A549 (cell line): ENCODE data around the gene DARS1. TPM values are rescaled to one million over a fixed set of nuclear protein-coding genes. Genes with fewer than 3 reads are reported as not detected.

Source experiments
- ATAC-seq, 2 experiments: fragments of 200-7000 bp in 1 of 2; fragments of >200 bp in 1 of 2; cut with Nextera tagmentation in 1 of 2; cut with Tn5 transposase in 1 of 2; 3 replicates each; pipeline versions ENCODE4 v1.8.0 to v1.9.1; 2018 to 2020; ENCODE audit warnings: mild to moderate bottlenecking in 1 of 2, moderate library complexity in 1 of 2
- CTCF ChIA-PET: fragments of 300-600 bp; sonication (Branson Sonifier 250); formaldehyde crosslinking; extraction: SDS; loops from one replicate; lab custom pipeline; 2021; ENCODE audit warnings: antibody characterized with exemption, inconsistent platforms; lab: Yijun Ruan, JAX
- POLR2A ChIA-PET: fragments of 350-600 bp; formaldehyde crosslinking; extraction: SDS; loops from one replicate; lab custom pipeline; 2021; ENCODE audit warnings: antibody characterized with exemption, inconsistent platforms; lab: Yijun Ruan, JAX
- DNase-seq, 2 experiments: peaks; one replicate each; pipeline versions ENCODE4 v3.0.0 to v3.0.0-alpha.2; 2011 to 2016; ENCODE audit warnings: low read depth in 1 of 2, low spot score in 1 of 2
- FAIRE-seq: peaks from 2 replicates; lab custom pipeline; 2011; peaks lifted over from hg19 to GRCh38; lab: Jason Lieb, UNC
- H3K27ac ChIP-seq, 2 experiments: fragments of >200 bp; sonication (Bioruptor Twin); formaldehyde crosslinking; 3 replicates each; pipeline ENCODE4 v1.5.1; 2016 to 2017
- H3K4me1 ChIP-seq: fragments of >200 bp; sonication (Bioruptor Twin); formaldehyde crosslinking; 3 replicates; pipeline ENCODE4 v1.6.1; 2016
- H3K4me2 ChIP-seq: fragments of >200 bp; sonication (Bioruptor Twin); formaldehyde crosslinking; 3 replicates; pipeline ENCODE4 v1.6.1; 2016
- H3K4me3 ChIP-seq: fragments of >200 bp; sonication (Bioruptor Twin); formaldehyde crosslinking; 3 replicates; pipeline ENCODE4 v1.5.1; 2016
- H3K9me3 ChIP-seq: fragments of >200 bp; sonication (Bioruptor Twin); formaldehyde crosslinking; 3 replicates; pipeline ENCODE4 v1.6.1; 2016
- CBX2 ChIP-seq: fragments of 200-600 bp; sonication (generic); IDR thresholded peaks from 2 replicates; pipeline ENCODE4 v1.6.1; 2016; ENCODE audit warnings: low read depth, mild to moderate bottlenecking, borderline replicate concordance
- FOSB ChIP-seq: fragments of 250-450 bp; sonication (Bioruptor Pico); IDR thresholded peaks from 2 replicates; pipeline ENCODE4 v1.5.0; 2020; ENCODE audit warnings: mild to moderate bottlenecking, moderate library complexity
- GATA3 ChIP-seq: IDR thresholded peaks from 2 replicates; pipeline ENCODE4 v1.6.1; 2012; ENCODE audit warnings: borderline replicate concordance
- HEYL ChIP-seq: fragments of 250-450 bp; sonication (Bioruptor Pico); IDR thresholded peaks from 2 replicates; pipeline ENCODE4 v1.8.0; 2021; ENCODE audit warnings: mild to moderate bottlenecking, moderate library complexity
- HOXB13 ChIP-seq: fragments of 250-450 bp; sonication (Bioruptor Pico); IDR thresholded peaks from 2 replicates; pipeline ENCODE4 v1.5.0; 2020; ENCODE audit warnings: low read depth, mild to moderate bottlenecking, moderate library complexity
- HOXB5 ChIP-seq: fragments of 250-450 bp; sonication (Bioruptor Pico); IDR thresholded peaks from 2 replicates; pipeline ENCODE4 v1.5.0; 2020; ENCODE audit warnings: mild to moderate bottlenecking, moderate library complexity
- MAFK ChIP-seq: fragments of 450-650 bp; IDR thresholded peaks from 2 replicates; pipeline ENCODE4 v1.6.1; 2014; ENCODE audit not compliant: partially characterized antibody
- MYC ChIP-seq: IDR thresholded peaks from 2 replicates; pipeline ENCODE4 v1.6.1; 2012; ENCODE audit warnings: mild to moderate bottlenecking, inconsistent platforms, low read length, improper control_type of control experiment, borderline replicate concordance
- NR3C1 ChIP-seq: fragments of >200 bp; sonication (Bioruptor Twin); formaldehyde crosslinking; IDR thresholded peaks from 3 replicates; pipeline ENCODE4 v1.6.1; 2017
- POLR2A ChIP-seq: IDR thresholded peaks from 2 replicates; pipeline ENCODE4 v1.6.1; 2012; ENCODE audit warnings: mild to moderate bottlenecking, low read length
- POLR2AphosphoS2 ChIP-seq: conservative IDR thresholded peaks from 2 replicates; pipeline ENCODE4 v1.6.1; 2012; ENCODE audit warnings: low read length, improper control_type of control experiment, inconsistent platforms
- RAD21 ChIP-seq, 2 experiments: fragments of >200 bp in 1 of 2; sonication (Bioruptor Twin) in 1 of 2; formaldehyde crosslinking in 1 of 2; IDR thresholded peaks in 1 of 2; conservative IDR thresholded peaks in 1 of 2; 2 replicates in 1 of 2; 3 replicates in 1 of 2; pipeline ENCODE4 v1.6.1; 2012 to 2018; ENCODE audit warnings: inconsistent platforms in 1 of 2
- RCOR1 ChIP-seq: fragments of 150-350 bp; IDR thresholded peaks from 2 replicates; pipeline ENCODE4 v1.6.1; 2014; ENCODE audit warnings: antibody characterized with exemption, low read length, low read depth
- SMC3 ChIP-seq: fragments of >200 bp; sonication (Bioruptor Twin); formaldehyde crosslinking; IDR thresholded peaks from 3 replicates; pipeline ENCODE4 v1.6.1; 2018; ENCODE audit warnings: inconsistent platforms
- WGBS: methylation state at CpG from one replicate; pipeline ENCODE4 v1.1.6; 2017; ENCODE audit errors: missing lambda C conversion rate; 5-methylcytosine and 5-hydroxymethylcytosine counted together
- polyA plus RNA-seq, 4 experiments: library from polyadenylated mRNA; depleted of rRNA in 3 of 4; stranded (reverse); fragments of >200 nt; fragmentation: RNase III in 1 of 4; extraction: RNeasy Plus Mini Kit Qiagen cat#74134 plus additional on column Dnase treatment in 1 of 4; gene quantifications; 2 replicates in 3 of 4; 3 replicates in 1 of 4; pipeline ENCODE4 v1.2.3, GENCODE V29; 2011 to 2017
- TF ChIP-seq, protein P1 (sequence below): fragments of >200 bp; sonication (Bioruptor Twin); formaldehyde crosslinking; IDR thresholded peaks from 3 replicates; pipeline ENCODE4 v1.5.1; 2016
- TF ChIP-seq, protein P2 (sequence below): fragments of 200-600 bp; sonication (generic); IDR thresholded peaks from 2 replicates; pipeline ENCODE4 v1.6.1; 2016; ENCODE audit warnings: antibody characterized with exemption, mild to moderate bottlenecking, moderate library complexity
- TF ChIP-seq, protein P3 (sequence below): fragments of 250-450 bp; sonication (Bioruptor Pico); IDR thresholded peaks from 2 replicates; pipeline ENCODE4 v1.5.0; 2020; ENCODE audit warnings: low read depth, mild to moderate bottlenecking, moderate library complexity
- TF ChIP-seq, protein P4 (sequence below): IDR thresholded peaks from 2 replicates; pipeline ENCODE4 v1.6.1; 2012
- TF ChIP-seq, protein P5 (sequence below): fragments of >200 bp; sonication (Bioruptor Twin); formaldehyde crosslinking; IDR thresholded peaks from 3 replicates; pipeline ENCODE4 v1.6.1; 2016

Gene DARS1
- polyA plus RNA-seq, 2 of the 4 experiments (the other 2 are of a cell fraction), result 83.8 to 130 TPM

DNA sequence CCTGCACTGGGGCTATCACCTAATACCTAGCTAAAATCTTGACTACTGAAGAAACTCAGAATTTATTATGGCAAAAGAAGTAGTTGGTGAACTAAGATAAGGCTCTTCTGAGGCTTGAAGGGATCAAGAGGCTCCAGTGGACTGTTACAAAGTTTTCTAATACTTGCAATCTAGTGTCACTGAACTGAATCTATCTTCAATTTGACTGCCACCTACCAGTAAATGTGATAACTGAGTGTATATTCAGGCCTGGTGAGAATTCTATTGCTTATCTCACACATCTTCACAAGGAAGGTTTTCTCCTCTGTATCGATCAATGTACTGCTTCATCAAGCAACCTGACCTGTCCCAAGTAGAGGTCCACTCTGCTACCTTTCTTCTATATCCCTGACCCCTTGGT lies 40.8 kb downstream of the DARS1 start (continued):
- TF ChIP-seq, protein P1, sequence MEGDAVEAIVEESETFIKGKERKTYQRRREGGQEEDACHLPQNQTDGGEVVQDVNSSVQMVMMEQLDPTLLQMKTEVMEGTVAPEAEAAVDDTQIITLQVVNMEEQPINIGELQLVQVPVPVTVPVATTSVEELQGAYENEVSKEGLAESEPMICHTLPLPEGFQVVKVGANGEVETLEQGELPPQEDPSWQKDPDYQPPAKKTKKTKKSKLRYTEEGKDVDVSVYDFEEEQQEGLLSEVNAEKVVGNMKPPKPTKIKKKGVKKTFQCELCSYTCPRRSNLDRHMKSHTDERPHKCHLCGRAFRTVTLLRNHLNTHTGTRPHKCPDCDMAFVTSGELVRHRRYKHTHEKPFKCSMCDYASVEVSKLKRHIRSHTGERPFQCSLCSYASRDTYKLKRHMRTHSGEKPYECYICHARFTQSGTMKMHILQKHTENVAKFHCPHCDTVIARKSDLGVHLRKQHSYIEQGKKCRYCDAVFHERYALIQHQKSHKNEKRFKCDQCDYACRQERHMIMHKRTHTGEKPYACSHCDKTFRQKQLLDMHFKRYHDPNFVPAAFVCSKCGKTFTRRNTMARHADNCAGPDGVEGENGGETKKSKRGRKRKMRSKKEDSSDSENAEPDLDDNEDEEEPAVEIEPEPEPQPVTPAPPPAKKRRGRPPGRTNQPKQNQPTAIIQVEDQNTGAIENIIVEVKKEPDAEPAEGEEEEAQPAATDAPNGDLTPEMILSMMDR, result no peak
- TF ChIP-seq, protein P2, sequence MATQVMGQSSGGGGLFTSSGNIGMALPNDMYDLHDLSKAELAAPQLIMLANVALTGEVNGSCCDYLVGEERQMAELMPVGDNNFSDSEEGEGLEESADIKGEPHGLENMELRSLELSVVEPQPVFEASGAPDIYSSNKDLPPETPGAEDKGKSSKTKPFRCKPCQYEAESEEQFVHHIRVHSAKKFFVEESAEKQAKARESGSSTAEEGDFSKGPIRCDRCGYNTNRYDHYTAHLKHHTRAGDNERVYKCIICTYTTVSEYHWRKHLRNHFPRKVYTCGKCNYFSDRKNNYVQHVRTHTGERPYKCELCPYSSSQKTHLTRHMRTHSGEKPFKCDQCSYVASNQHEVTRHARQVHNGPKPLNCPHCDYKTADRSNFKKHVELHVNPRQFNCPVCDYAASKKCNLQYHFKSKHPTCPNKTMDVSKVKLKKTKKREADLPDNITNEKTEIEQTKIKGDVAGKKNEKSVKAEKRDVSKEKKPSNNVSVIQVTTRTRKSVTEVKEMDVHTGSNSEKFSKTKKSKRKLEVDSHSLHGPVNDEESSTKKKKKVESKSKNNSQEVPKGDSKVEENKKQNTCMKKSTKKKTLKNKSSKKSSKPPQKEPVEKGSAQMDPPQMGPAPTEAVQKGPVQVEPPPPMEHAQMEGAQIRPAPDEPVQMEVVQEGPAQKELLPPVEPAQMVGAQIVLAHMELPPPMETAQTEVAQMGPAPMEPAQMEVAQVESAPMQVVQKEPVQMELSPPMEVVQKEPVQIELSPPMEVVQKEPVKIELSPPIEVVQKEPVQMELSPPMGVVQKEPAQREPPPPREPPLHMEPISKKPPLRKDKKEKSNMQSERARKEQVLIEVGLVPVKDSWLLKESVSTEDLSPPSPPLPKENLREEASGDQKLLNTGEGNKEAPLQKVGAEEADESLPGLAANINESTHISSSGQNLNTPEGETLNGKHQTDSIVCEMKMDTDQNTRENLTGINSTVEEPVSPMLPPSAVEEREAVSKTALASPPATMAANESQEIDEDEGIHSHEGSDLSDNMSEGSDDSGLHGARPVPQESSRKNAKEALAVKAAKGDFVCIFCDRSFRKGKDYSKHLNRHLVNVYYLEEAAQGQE, result no peak
- no peak for TF ChIP-seq CBX2
- TF ChIP-seq RCOR1, result no peak
- no peak for TF ChIP-seq GATA3
- TF ChIP-seq RAD21 (conservative IDR thresholded peaks at IDR 0.05 in 1 of 2, IDR thresholded peaks at IDR 0.05 in 1 of 2), result no peak

DNA sequence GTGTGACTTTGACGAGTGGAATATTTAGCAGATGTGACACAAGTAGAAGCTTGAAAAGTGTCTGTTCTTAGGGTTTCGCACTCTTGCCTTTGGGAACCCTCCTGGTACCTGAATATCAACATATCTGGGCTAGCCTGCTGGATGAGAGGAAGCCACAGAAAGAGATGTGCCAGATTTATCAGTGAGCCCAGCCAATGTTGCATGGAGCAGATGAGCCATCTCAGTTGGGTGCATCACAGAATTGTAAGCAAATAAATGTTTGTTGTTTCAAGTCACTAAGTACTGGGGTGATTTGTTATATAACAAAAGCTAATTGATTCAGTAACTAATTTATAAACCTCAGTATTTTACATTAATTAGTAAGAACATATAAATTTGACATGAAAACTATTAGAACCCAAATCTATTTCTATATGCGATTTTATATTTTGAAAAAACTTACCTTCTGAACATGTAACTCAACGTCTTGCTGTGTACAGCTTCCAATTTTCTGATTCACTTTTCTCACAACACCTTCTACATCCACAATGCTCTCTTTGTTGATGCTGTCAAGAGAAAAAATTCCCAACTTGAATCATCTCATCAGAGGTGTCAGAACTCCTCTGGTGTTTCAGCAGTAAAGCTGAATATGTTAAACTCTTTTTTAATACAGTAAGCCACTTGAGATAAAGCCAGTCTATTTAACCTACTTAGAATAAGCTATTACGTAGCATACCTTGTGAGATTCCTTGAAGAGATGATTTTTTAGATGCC lies 42.3 kb downstream of the DARS1 start:
- ATAC-seq (no peak), FAIRE-seq (no peak), DNase-seq (no peak)
- Histone ChIP-seq H3K4me2 (no peak overlapping the region), H3K4me1 (peaks cover 7% of the 10 kb centered on the region), H3K27ac (no peak overlapping the region), H3K9me3 (no peaks in the 10 kb centered on the region), H3K4me3 (no peak overlapping the region)
- ChIA-PET CTCF (interaction anchor here (0.9 to 1.2 kb wide), 2 partner anchors 9 to 29 kb away, joined by 3 read pairs; no protein-coding TSS in a partner anchor), POLR2A (no interaction called here)
- WGBS, result 92% methylated on average over 5 of the region's 5 CpGs
- TF ChIP-seq MAFK (no peak), POLR2AphosphoS2 (no peak), HEYL (CRISPR knock-in tag) (no peak), HOXB13 (CRISPR knock-in tag) (no peak), POLR2A (no peak), NR3C1 (no peak), MYC (no peak), FOSB (CRISPR knock-in tag) (no peak), HOXB5 (CRISPR knock-in tag) (no peak), SMC3 (no peak)
- TF ChIP-seq, protein P2, result no peak
- TF ChIP-seq, protein P3, sequence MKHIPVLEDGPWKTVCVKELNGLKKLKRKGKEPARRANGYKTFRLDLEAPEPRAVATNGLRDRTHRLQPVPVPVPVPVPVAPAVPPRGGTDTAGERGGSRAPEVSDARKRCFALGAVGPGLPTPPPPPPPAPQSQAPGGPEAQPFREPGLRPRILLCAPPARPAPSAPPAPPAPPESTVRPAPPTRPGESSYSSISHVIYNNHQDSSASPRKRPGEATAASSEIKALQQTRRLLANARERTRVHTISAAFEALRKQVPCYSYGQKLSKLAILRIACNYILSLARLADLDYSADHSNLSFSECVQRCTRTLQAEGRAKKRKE (CRISPR knock-in tag), result no peak
- TF ChIP-seq, protein P4, sequence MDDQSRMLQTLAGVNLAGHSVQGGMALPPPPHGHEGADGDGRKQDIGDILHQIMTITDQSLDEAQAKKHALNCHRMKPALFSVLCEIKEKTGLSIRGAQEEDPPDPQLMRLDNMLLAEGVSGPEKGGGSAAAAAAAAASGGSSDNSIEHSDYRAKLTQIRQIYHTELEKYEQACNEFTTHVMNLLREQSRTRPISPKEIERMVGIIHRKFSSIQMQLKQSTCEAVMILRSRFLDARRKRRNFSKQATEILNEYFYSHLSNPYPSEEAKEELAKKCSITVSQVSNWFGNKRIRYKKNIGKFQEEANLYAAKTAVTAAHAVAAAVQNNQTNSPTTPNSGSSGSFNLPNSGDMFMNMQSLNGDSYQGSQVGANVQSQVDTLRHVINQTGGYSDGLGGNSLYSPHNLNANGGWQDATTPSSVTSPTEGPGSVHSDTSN, result no peak
- TF ChIP-seq, protein P5, sequence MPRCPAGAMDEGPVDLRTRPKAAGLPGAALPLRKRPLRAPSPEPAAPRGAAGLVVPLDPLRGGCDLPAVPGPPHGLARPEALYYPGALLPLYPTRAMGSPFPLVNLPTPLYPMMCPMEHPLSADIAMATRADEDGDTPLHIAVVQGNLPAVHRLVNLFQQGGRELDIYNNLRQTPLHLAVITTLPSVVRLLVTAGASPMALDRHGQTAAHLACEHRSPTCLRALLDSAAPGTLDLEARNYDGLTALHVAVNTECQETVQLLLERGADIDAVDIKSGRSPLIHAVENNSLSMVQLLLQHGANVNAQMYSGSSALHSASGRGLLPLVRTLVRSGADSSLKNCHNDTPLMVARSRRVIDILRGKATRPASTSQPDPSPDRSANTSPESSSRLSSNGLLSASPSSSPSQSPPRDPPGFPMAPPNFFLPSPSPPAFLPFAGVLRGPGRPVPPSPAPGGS, result no peak
